BLaER1 treated with 17β-estradiol and CSF1 and Interleukin-3, amounts not matched to agents 10 nM and 100 nM (cell line): Measurements from ENCODE around the gene VPS50.
"Not testable (repeated sequence)": the region's sequence is repeated elsewhere in the genome, so short reads cannot be mapped to it uniquely, and the experiment has no call there.

Experiments
- H3K27ac ChIP-seq, 11 experiments: shearing (Covaris generic); formaldehyde crosslinking; 2 replicates each; pipeline ENCODE4 v1.8.1; 2022
- H3K27me3 ChIP-seq, 11 experiments: shearing (Covaris generic); formaldehyde crosslinking; 2 replicates each; pipeline ENCODE4 v1.8.1; 2022
- H3K36me3 ChIP-seq, 11 experiments: shearing (Covaris generic); formaldehyde crosslinking; 2 replicates each; pipeline ENCODE4 v1.8.1; 2022
- H3K4me1 ChIP-seq, 10 experiments: shearing (Covaris generic); formaldehyde crosslinking; 2 replicates each; pipeline ENCODE4 v1.8.1; 2022
- H3K4me2 ChIP-seq, 11 experiments: shearing (Covaris generic); formaldehyde crosslinking; 2 replicates each; pipeline ENCODE4 v1.8.1; 2022
- H3K4me3 ChIP-seq, 10 experiments: shearing (Covaris generic); formaldehyde crosslinking; 2 replicates each; pipeline ENCODE4 v1.8.1; 2022
- H3K9ac ChIP-seq, 11 experiments: shearing (Covaris generic); formaldehyde crosslinking; 2 replicates each; pipeline ENCODE4 v1.8.1; 2022
- H3K9me3 ChIP-seq, 11 experiments: shearing (Covaris generic); formaldehyde crosslinking; replicated peaks in 1 of 11; 2 replicates each; pipeline ENCODE4 v1.8.1; 2022
- H4K20me1 ChIP-seq, 11 experiments: shearing (Covaris generic); formaldehyde crosslinking; 2 replicates each; pipeline ENCODE4 v1.8.1; 2022
- Cebpa-rat ChIP-seq, 11 experiments: shearing (Covaris generic); IDR thresholded peaks; 2 replicates each; pipeline ENCODE4 v1.8.1; 2022

VPS50 gene

GRCh38 chr7:93314449-93314848, 82.3 kb downstream of the VPS50 start:
- no peaks in the 10 kb centered on the region for H4K20me1 ChIP-seq
- peaks cover 0 to 7% (median 0%) of the 10 kb centered on the region in 10 experiments; a peak in 2 of 20 replicates for H3K4me1 ChIP-seq
- no peak overlapping the region for H3K27ac ChIP-seq
- no peak overlapping the region for H3K4me3 ChIP-seq
- no peaks in the 10 kb centered on the region for H3K9me3 ChIP-seq
- no peak overlapping the region for H3K4me2 ChIP-seq
- H3K27me3 ChIP-seq, result no peaks in the 10 kb centered on the region
- H3K9ac ChIP-seq, result no peak overlapping the region
- TF ChIP-seq Cebpa-rat (IDR thresholded peaks at IDR 0.05), result no peak
- peaks cover 0 to 73% (median 16%) of the 10 kb centered on the region in 11 experiments; a peak in 16 of 22 replicates for H3K36me3 ChIP-seq

GRCh38 chr7:93315896-93316295, 83.7 kb downstream of the VPS50 start:
- H3K4me2 ChIP-seq, result no peak overlapping the region; a peak in 1 of 22 replicates
- no peaks in the 10 kb centered on the region for H4K20me1 ChIP-seq
- no peaks in the 10 kb centered on the region for H3K27me3 ChIP-seq
- H3K9me3 ChIP-seq, result 0 out of 22 replicates have a peak, but pooled peaks cover 0 to 3% (median 0%) of the 10 kb centered on the region in 11 experiments
- peaks cover 0 to 7% (median 0%) of the 10 kb centered on the region in 10 experiments; a peak in 2 of 20 replicates for H3K4me1 ChIP-seq
- TF ChIP-seq Cebpa-rat (IDR thresholded peaks at IDR 0.05), result no peak
- no peak overlapping the region for H3K9ac ChIP-seq
- H3K36me3 ChIP-seq, result peaks cover 8 to 71% (median 23%) of the 10 kb centered on the region in 11 experiments; a peak in 21 of 22 replicates
- H3K4me3 ChIP-seq, result no peak overlapping the region
- H3K27ac ChIP-seq, result no peak overlapping the region

- H3K27me3 ChIP-seq, result no peaks in the 10 kb centered on the region
- 0 out of 22 replicates have a peak, but pooled peaks cover 0 to 3% (median 0%) of the 10 kb centered on the region in 11 experiments for H3K9me3 ChIP-seq
- TF ChIP-seq Cebpa-rat (IDR thresholded peaks at IDR 0.05), result no peak
- H3K9ac ChIP-seq, result no peak overlapping the region
- H3K4me2 ChIP-seq, result no peak overlapping the region
- no peak overlapping the region for H3K27ac ChIP-seq
- H3K4me3 ChIP-seq, result no peak overlapping the region
- H3K36me3 ChIP-seq, result peaks cover 13 to 71% (median 27%) of the 10 kb centered on the region in 11 experiments; a peak in 21 of 22 replicates
- H4K20me1 ChIP-seq, result no peaks in the 10 kb centered on the region
- peaks cover 0 to 7% (median 0%) of the 10 kb centered on the region in 10 experiments; a peak in 2 of 20 replicates for H3K4me1 ChIP-seq
Measured at GRCh38 chr7:93316730-93317129, 84.6 kb downstream of the VPS50 start.

- no peaks in the 10 kb centered on the region for H4K20me1 ChIP-seq
- H3K27ac ChIP-seq, result no peak overlapping the region
- no peak overlapping the region for H3K9ac ChIP-seq
- H3K27me3 ChIP-seq, result no peaks in the 10 kb centered on the region
- TF ChIP-seq Cebpa-rat (IDR thresholded peaks at IDR 0.05), result no peak
- H3K4me3 ChIP-seq, result no peak overlapping the region
- H3K36me3 ChIP-seq, result peaks cover 10 to 56% (median 16%) of the 10 kb centered on the region in 11 experiments; a peak in 19 of 22 replicates
- H3K9me3 ChIP-seq, result 0 out of 22 replicates have a peak, but pooled peaks cover 0 to 3% (median 0%) of the 10 kb centered on the region in 11 experiments
- peaks cover 0 to 3% (median 0%) of the 10 kb centered on the region in 10 experiments; a peak in 1 of 20 replicates for H3K4me1 ChIP-seq
- no peak overlapping the region for H3K4me2 ChIP-seq
Measured at GRCh38 chr7:93320887-93321286, 88.7 kb downstream of the VPS50 start.

- not testable (repeated sequence) for H3K4me3 ChIP-seq, H3K27ac ChIP-seq, H4K20me1 ChIP-seq, H3K4me2 ChIP-seq, H3K9me3 ChIP-seq, H3K4me1 ChIP-seq, H3K27me3 ChIP-seq, H3K9ac ChIP-seq
- H3K36me3 ChIP-seq, result peaks cover 0 to 21% (median 2%) of the 10 kb centered on the region in 11 experiments; a peak in 10 of 22 replicates
Measured at GRCh38 chr7:93326291-93326690, 94.1 kb downstream of the VPS50 start.

GRCh38 chr7:93327006-93327633, 95.0 kb downstream of the VPS50 start:
- no peaks in the 10 kb centered on the region for H3K9me3 ChIP-seq
- no peak for TF ChIP-seq Cebpa-rat (IDR thresholded peaks at IDR 0.05)
- no peak overlapping the region for H3K27ac ChIP-seq
- no peaks in the 10 kb centered on the region for H3K4me1 ChIP-seq
- no peak overlapping the region for H3K4me3 ChIP-seq
- no peaks in the 10 kb centered on the region for H3K27me3 ChIP-seq
- no peak overlapping the region for H3K9ac ChIP-seq
- H3K4me2 ChIP-seq, result no peak overlapping the region
- H4K20me1 ChIP-seq, result no peaks in the 10 kb centered on the region
- peaks cover 0 to 13% (median 0%) of the 10 kb centered on the region in 11 experiments; a peak in 7 of 22 replicates for H3K36me3 ChIP-seq

GRCh38 chr7:93331706-93332105, 99.5 kb downstream of the VPS50 start:
- no peaks in the 10 kb centered on the region for H3K9me3 ChIP-seq

GRCh38 chr7:93332172-93332571, 100.0 kb downstream of the VPS50 start:
- TF ChIP-seq Cebpa-rat (IDR thresholded peaks at IDR 0.05), result no peak
- H3K4me2 ChIP-seq, result no peak overlapping the region

More at GRCh38 chr7:93331706-93332105, 99.5 kb downstream of the VPS50 start:
- H3K4me1 ChIP-seq, result no peaks in the 10 kb centered on the region
- H3K27me3 ChIP-seq, result no peaks in the 10 kb centered on the region
- H4K20me1 ChIP-seq, result no peaks in the 10 kb centered on the region
- no peak overlapping the region for H3K9ac ChIP-seq
- no peak for TF ChIP-seq Cebpa-rat (IDR thresholded peaks at IDR 0.05)
- H3K27ac ChIP-seq, result no peak overlapping the region
- H3K4me2 ChIP-seq, result no peak overlapping the region
- H3K36me3 ChIP-seq, result peaks cover 0 to 22% (median 0%) of the 10 kb centered on the region in 11 experiments; a peak in 3 of 22 replicates
- H3K4me3 ChIP-seq, result no peak overlapping the region

GRCh38 chr7:93337052-93337451, 104.9 kb downstream of the VPS50 start:
- H3K4me2 ChIP-seq, result no peak overlapping the region
- H3K9me3 ChIP-seq, result peaks cover 0 to 4% (median 0%) of the 10 kb centered on the region in 11 experiments; a peak in 2 of 22 replicates
- no peak overlapping the region for H3K4me3 ChIP-seq
- H3K4me1 ChIP-seq, result no peaks in the 10 kb centered on the region
- H4K20me1 ChIP-seq, result no peaks in the 10 kb centered on the region
- TF ChIP-seq Cebpa-rat (IDR thresholded peaks at IDR 0.05), result no peak
- peaks cover 9 to 59% (median 16%) of the 10 kb centered on the region in 11 experiments for H3K36me3 ChIP-seq
- no peaks in the 10 kb centered on the region for H3K27me3 ChIP-seq
- no peak overlapping the region for H3K9ac ChIP-seq
- H3K27ac ChIP-seq, result no peak overlapping the region

More at GRCh38 chr7:93332172-93332571, 100.0 kb downstream of the VPS50 start:
- Histone ChIP-seq H3K27ac (no peak overlapping the region), H3K4me3 (no peak overlapping the region), H3K36me3 (peaks cover 0 to 22% (median 0%) of the 10 kb centered on the region in 11 experiments; a peak in 3 of 22 replicates), H3K27me3 (no peaks in the 10 kb centered on the region), H3K9ac (no peak overlapping the region), H3K4me1 (no peaks in the 10 kb centered on the region), H3K9me3 (no peaks in the 10 kb centered on the region), H4K20me1 (no peaks in the 10 kb centered on the region)

- H3K4me3 ChIP-seq, H3K9me3 ChIP-seq, H3K4me2 ChIP-seq, H3K4me1 ChIP-seq, H3K27me3 ChIP-seq, H3K9ac ChIP-seq, H3K27ac ChIP-seq, H4K20me1 ChIP-seq: not testable (repeated sequence)
- peaks cover 10 to 44% (median 18%) of the 10 kb centered on the region in 11 experiments for H3K36me3 ChIP-seq
Measured at GRCh38 chr7:93342178-93342577, 110.0 kb downstream of the VPS50 start.
